ENCODE results near the gene KCTD15. TPM values are rescaled to one million over a fixed set of nuclear protein-coding genes. Genes with fewer than 3 reads are reported as not detected.

KCTD15 gene
- total RNA-seq, 4 donors from 2014 or later, result 28.4 to 97.1 (median 50.3) TPM

- TF ChIP-seq, protein P1, sequence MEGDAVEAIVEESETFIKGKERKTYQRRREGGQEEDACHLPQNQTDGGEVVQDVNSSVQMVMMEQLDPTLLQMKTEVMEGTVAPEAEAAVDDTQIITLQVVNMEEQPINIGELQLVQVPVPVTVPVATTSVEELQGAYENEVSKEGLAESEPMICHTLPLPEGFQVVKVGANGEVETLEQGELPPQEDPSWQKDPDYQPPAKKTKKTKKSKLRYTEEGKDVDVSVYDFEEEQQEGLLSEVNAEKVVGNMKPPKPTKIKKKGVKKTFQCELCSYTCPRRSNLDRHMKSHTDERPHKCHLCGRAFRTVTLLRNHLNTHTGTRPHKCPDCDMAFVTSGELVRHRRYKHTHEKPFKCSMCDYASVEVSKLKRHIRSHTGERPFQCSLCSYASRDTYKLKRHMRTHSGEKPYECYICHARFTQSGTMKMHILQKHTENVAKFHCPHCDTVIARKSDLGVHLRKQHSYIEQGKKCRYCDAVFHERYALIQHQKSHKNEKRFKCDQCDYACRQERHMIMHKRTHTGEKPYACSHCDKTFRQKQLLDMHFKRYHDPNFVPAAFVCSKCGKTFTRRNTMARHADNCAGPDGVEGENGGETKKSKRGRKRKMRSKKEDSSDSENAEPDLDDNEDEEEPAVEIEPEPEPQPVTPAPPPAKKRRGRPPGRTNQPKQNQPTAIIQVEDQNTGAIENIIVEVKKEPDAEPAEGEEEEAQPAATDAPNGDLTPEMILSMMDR (IDR thresholded peaks at IDR 0.05), result no peak
- no peak for TF ChIP-seq POLR2A (IDR thresholded peaks at IDR 0.05)
- H3K9me3 ChIP-seq, result no peaks in the 10 kb centered on the region
- intact Hi-C loops (cut with DNase I), result loop anchor here (5.0 kb wide), 1 partner anchor 107 kb away; no protein-coding TSS in a partner anchor
- no peaks in the 10 kb centered on the region for H3K27me3 ChIP-seq
- H3K36me3 ChIP-seq, result peaks cover 14% of the 10 kb centered on the region in 2 donors
- H3K4me3 ChIP-seq (replicated peaks in 1 of 3), result no peak overlapping the region
- H3K27ac ChIP-seq, result peak overlapping the region; percentile 88 to 98 (median 98)
- 85 to 88% methylated on average over 13 to 16 of the region's 16 CpGs for WGBS, 2 donors
- peaks cover 16 to 27% of the 10 kb centered on the region in 2 donors for H3K4me1 ChIP-seq
- no peak for DNase-seq
Measured at GRCh38 chr19:33800012-33800680, 3.5 kb downstream of the KCTD15 start.

DNA sequence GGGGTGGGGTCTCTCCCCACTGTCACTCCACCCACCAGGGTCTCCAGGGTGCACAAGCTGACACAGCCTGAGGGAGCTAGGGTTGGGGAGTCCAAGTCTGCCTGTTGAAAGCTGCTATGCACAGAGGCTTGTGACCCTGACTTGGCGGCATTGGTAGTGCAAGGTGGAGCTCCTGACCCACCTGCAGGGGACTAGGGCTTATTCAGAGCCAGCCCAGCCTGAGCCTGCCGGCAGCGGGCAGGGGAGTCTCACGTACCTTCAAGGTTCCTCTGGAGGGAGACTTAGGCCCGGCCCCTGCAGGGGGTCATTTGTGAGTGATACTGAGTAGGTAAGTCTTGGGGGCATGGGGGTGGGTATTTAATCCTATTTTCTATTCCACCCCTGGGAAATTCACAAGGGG, 4.7 kb downstream of the KCTD15 start:
- Histone ChIP-seq H3K4me1 (peaks cover 16 to 27% of the 10 kb centered on the region in 2 donors), H3K4me3 (replicated peaks in 1 of 3) (no peak overlapping the region), H3K9me3 (no peaks in the 10 kb centered on the region), H3K27ac (no peak overlapping the region), H3K27me3 (no peaks in the 10 kb centered on the region), H3K36me3 (peaks cover 14 to 16% of the 10 kb centered on the region in 2 donors)
- 91 to 95% methylated on average over 4 to 5 of the region's 5 CpGs for WGBS, 2 donors
- intact Hi-C loops (cut with DNase I), result loop anchor here (5.0 kb wide), 1 partner anchor 106 kb away; no protein-coding TSS in a partner anchor
- no peak for DNase-seq
- TF ChIP-seq POLR2A (IDR thresholded peaks at IDR 0.05), result no peak
- TF ChIP-seq, protein P1 (IDR thresholded peaks at IDR 0.05), result no peak

DNA sequence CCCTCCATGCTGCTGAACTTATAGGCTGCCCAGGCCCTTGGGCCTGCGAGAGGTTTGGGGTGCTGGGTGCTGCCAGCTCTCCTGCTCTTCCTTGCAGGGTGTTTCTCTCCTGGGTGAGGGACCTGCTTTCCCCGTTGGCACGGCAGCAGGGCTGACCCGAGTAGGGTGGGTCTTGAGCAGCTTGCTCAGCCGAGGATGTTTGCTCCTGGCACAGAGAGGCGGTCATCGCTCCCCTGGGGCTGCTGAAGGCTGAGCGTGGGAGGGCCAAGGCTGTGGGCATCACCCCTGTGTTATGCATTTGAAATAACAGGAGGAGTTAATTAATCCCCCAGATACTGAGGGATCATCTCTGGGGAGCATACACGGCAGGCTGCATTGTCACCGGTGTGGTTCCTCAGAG, 5.3 kb downstream of the KCTD15 start:
- TF ChIP-seq, protein P1 (IDR thresholded peaks at IDR 0.05), result no peak
- TF ChIP-seq POLR2A (IDR thresholded peaks at IDR 0.05), result no peak
- no peak for DNase-seq
- intact Hi-C loops (cut with DNase I), result loop anchor here (5.0 kb wide), 1 partner anchor 105 kb away; no protein-coding TSS in a partner anchor
- H3K4me1 ChIP-seq, result peaks cover 16 to 27% of the 10 kb centered on the region in 2 donors
- H3K9me3 ChIP-seq, result no peaks in the 10 kb centered on the region
- no peak overlapping the region for H3K27ac ChIP-seq
- H3K27me3 ChIP-seq, result no peaks in the 10 kb centered on the region
- H3K36me3 ChIP-seq, result peaks cover 14 to 16% of the 10 kb centered on the region in 2 donors
- no peak overlapping the region for H3K4me3 ChIP-seq (replicated peaks in 1 of 3)
- 73 to 96% methylated on average over 3 to 8 of the region's 10 CpGs for WGBS, 2 donors

GRCh38 chr19:33802801-33803200, 6.1 kb downstream of the KCTD15 start:
- TF ChIP-seq, protein P1 (IDR thresholded peaks at IDR 0.05), result no peak
- TF ChIP-seq POLR2A (IDR thresholded peaks at IDR 0.05), result no peak
- Histone ChIP-seq H3K4me3 (replicated peaks in 1 of 3) (no peak overlapping the region), H3K27me3 (no peaks in the 10 kb centered on the region), H3K36me3 (peaks cover 14 to 19% of the 10 kb centered on the region in 2 donors), H3K4me1 (peaks cover 16 to 27% of the 10 kb centered on the region in 2 donors), H3K9me3 (no peaks in the 10 kb centered on the region), H3K27ac (no peak overlapping the region)
- DNase-seq, result no peak
- WGBS, 2 donors, result 100% methylated on average over 1 of the region's 1 CpG
- intact Hi-C loops (cut with DNase I), result loop anchor here (5.0 kb wide), 1 partner anchor 104 kb away; no protein-coding TSS in a partner anchor

DNA sequence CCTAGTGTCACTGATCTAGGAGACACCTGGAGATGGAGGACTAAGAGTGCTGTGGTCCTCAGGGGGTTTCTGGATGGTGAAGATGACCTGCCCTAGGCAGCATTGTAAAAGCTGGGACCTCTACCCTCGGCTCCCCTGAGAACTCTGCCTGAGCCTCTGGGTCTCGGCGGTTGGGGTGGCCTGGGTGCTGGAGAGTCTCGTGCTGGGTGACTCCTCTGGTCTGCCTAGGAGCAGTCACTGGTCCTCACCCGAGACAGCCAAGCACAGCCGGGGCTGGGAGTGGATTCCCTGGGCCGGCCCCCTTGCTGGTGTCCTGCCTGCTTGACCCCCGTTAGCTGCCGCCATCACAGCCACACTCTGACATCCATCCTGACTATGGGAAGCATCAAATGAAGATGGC, 6.7 kb downstream of the KCTD15 start:
- H3K4me3 ChIP-seq (replicated peaks in 1 of 3), result no peak overlapping the region
- TF ChIP-seq, protein P1 (IDR thresholded peaks at IDR 0.05), result no peak
- TF ChIP-seq POLR2A (IDR thresholded peaks at IDR 0.05), result no peak
- H3K9me3 ChIP-seq, result no peaks in the 10 kb centered on the region
- no peaks in the 10 kb centered on the region for H3K27me3 ChIP-seq
- intact Hi-C loops (cut with DNase I), result loop anchor here (5.0 kb wide), 1 partner anchor 104 kb away; no protein-coding TSS in a partner anchor
- no peak for DNase-seq
- peaks cover 14 to 19% of the 10 kb centered on the region in 2 donors for H3K36me3 ChIP-seq
- peaks cover 16 to 27% of the 10 kb centered on the region in 2 donors for H3K4me1 ChIP-seq
- H3K27ac ChIP-seq, result peak overlapping the region in 2 of 3 donors; percentile 62 to 65
- WGBS, 2 donors, result 87 to 91% methylated on average over 6 to 9 of the region's 9 CpGs

Measured in thyroid gland (tissue), 4 donors.